ENCODE results near the gene KLHL40. TPM values are rescaled to one million over a fixed set of nuclear protein-coding genes. Genes with fewer than 3 reads are reported as not detected.

Gene KLHL40
- total and polyA plus RNA-seq, 2 donors (not counting 1 experiment from before 2014, with no cell fraction given), result not detected

GRCh38 chr3:42707620-42708355 is 22.5 kb downstream of the KLHL40 start:
- ChIA-PET CTCF (interaction anchor here (0.8 kb wide), 1 partner anchor 11 kb away, joined by 4 read pairs; no protein-coding TSS in a partner anchor), POLR2A (no interaction called here)
- Histone ChIP-seq H4K20me1 (ENCODE audit: control insufficient read depth, insufficient read depth, low read length, poor library complexity, severe bottlenecking) (no peaks in the 10 kb centered on the region), H3K36me3 (replicated peaks in 1 of 2; ENCODE audit: control extremely low read depth in 1 of 2, control insufficient read depth in 1 of 2, extremely low read depth in 1 of 2, insufficient read depth in 2 of 2, low read length in 1 of 2) (no peaks in the 10 kb centered on the region), H3K4me2 (replicated peaks; ENCODE audit: low read depth, low read length, poor library complexity, severe bottlenecking) (no peak overlapping the region), H2AFZ (ENCODE audit: insufficient read depth, low read depth, low read length, poor library complexity, severe bottlenecking) (no peak overlapping the region), H3K27ac (ENCODE audit: low read length in 2 of 2) (no peak overlapping the region), H3K4me3 (ENCODE audit: control extremely low read depth in 1 of 5, extremely low read depth in 1 of 5, insufficient read depth in 1 of 5, low read depth in 2 of 5, low read length in 4 of 5) (no peak overlapping the region), H3K9me3 (ENCODE audit: control extremely low read depth in 1 of 3, control insufficient read depth in 2 of 3, insufficient read depth in 1 of 3, low read length in 2 of 3) (peaks cover 0 to 5% (median 0%) of the 10 kb centered on the region in 3 donors), H3K4me1 (ENCODE audit: control insufficient read depth in 2 of 2, insufficient read depth in 2 of 2, low read length in 2 of 2) (peaks cover 2 to 4% of the 10 kb centered on the region in 2 donors), H3K79me2 (ENCODE audit: control insufficient read depth, insufficient read depth, low read length) (no peaks in the 10 kb centered on the region), H3K27me3 (replicated peaks in 1 of 4; ENCODE audit: control extremely low read depth in 1 of 4, control insufficient read depth in 3 of 4, insufficient read depth in 4 of 4, low read length in 3 of 4) (peaks cover 0 to 3% (median 0%) of the 10 kb centered on the region in 4 experiments), H3K9ac (ENCODE audit: low read length) (no peak overlapping the region)
- DNase-seq, result no peak
- H3K9me3 Mint-ChIP-seq (ENCODE audit: insufficient read depth), result no peaks in the 10 kb centered on the region
- no peaks in the 10 kb centered on the region for H3K27me3 Mint-ChIP-seq
- 84% methylated on average over 6 of the region's 8 CpGs for WGBS (ENCODE audit: insufficient coverage)
- no peaks in the 10 kb centered on the region for H3K4me1 Mint-ChIP-seq
- H3K4me3 Mint-ChIP-seq, result no peak overlapping the region
- TF ChIP-seq EZH2 (IDR thresholded peaks at IDR 0.05; ENCODE audit: borderline replicate concordance, insufficient read depth, low read depth, low read length, poor library complexity, severe bottlenecking) (no peak), CTCF (IDR thresholded peaks at IDR 0.05) (no peak)
- intact Hi-C loops (cut with micrococcal nuclease), result no loop called here
- ATAC-seq (ENCODE audit: low read depth), result no peak
- H3K27ac Mint-ChIP-seq, result no peak overlapping the region

- peaks cover 10 to 12% of the 10 kb centered on the region in 2 donors for H3K4me1 ChIP-seq (ENCODE audit: control insufficient read depth in 2 of 2, insufficient read depth in 2 of 2, low read length in 2 of 2)
- no peak overlapping the region for H2AFZ ChIP-seq (ENCODE audit: insufficient read depth, low read depth, low read length, poor library complexity, severe bottlenecking)
- no peak overlapping the region for H3K4me3 ChIP-seq (ENCODE audit: control extremely low read depth in 1 of 5, extremely low read depth in 1 of 5, insufficient read depth in 1 of 5, low read depth in 2 of 5, low read length in 4 of 5)
- no peak overlapping the region for H3K27ac ChIP-seq (ENCODE audit: low read length in 2 of 2)
- H3K36me3 ChIP-seq (replicated peaks in 1 of 2; ENCODE audit: control extremely low read depth in 1 of 2, control insufficient read depth in 1 of 2, extremely low read depth in 1 of 2, insufficient read depth in 2 of 2, low read length in 1 of 2), result no peaks in the 10 kb centered on the region
- peaks cover 8% of the 10 kb centered on the region for H3K4me1 Mint-ChIP-seq
- H3K4me2 ChIP-seq (replicated peaks; ENCODE audit: low read depth, low read length, poor library complexity, severe bottlenecking), result no peak overlapping the region
- ATAC-seq (ENCODE audit: low read depth), result no peak
- no peaks in the 10 kb centered on the region for H3K9me3 ChIP-seq (ENCODE audit: control extremely low read depth in 1 of 3, control insufficient read depth in 2 of 3, insufficient read depth in 1 of 3, low read length in 2 of 3)
- no peak overlapping the region for H3K4me3 Mint-ChIP-seq
- H3K79me2 ChIP-seq (ENCODE audit: control insufficient read depth, insufficient read depth, low read length), result no peaks in the 10 kb centered on the region
- ChIA-PET POLR2A (no interaction called here), CTCF (interaction anchor here (0.8 kb wide), 1 partner anchor 12 kb away, joined by 4 read pairs; no protein-coding TSS in a partner anchor)
- TF ChIP-seq EZH2 (IDR thresholded peaks at IDR 0.05; ENCODE audit: borderline replicate concordance, insufficient read depth, low read depth, low read length, poor library complexity, severe bottlenecking) (no peak), CTCF (IDR thresholded peaks at IDR 0.05) (no peak)
- no peaks in the 10 kb centered on the region for H3K9me3 Mint-ChIP-seq (ENCODE audit: insufficient read depth)
- no peak for DNase-seq
- no peaks in the 10 kb centered on the region for H4K20me1 ChIP-seq (ENCODE audit: control insufficient read depth, insufficient read depth, low read length, poor library complexity, severe bottlenecking)
- H3K27ac Mint-ChIP-seq, result no peak overlapping the region
- no peaks in the 10 kb centered on the region for H3K27me3 Mint-ChIP-seq
- intact Hi-C loops (cut with micrococcal nuclease), result no loop called here
- no peaks in the 10 kb centered on the region for H3K27me3 ChIP-seq (replicated peaks in 1 of 4; ENCODE audit: control extremely low read depth in 1 of 4, control insufficient read depth in 3 of 4, insufficient read depth in 4 of 4, low read length in 3 of 4)
- WGBS (ENCODE audit: insufficient coverage), result 88% methylated on average over 10 of the region's 10 CpGs
- H3K9ac ChIP-seq (ENCODE audit: low read length), result no peak overlapping the region
Measured at GRCh38 chr3:42708611-42709151, 23.3 kb downstream of the KLHL40 start.

Measured in B cell (primary cell).